GM18909 (cell line): ENCODE data around the gene LRBA.
"Not testable (repeated sequence)": the region's sequence is repeated elsewhere in the genome, so short reads cannot be mapped to it uniquely, and the experiment has no call there.

ENCODE experiments used
- ATAC-seq: cut with Tn5 transposase; IDR thresholded peaks from one replicate; pipeline ENCODE4 v1.9.1; 2021; ENCODE audit warnings: mild to moderate bottlenecking; ENCODE audit not compliant: unreplicated experiment, poor library complexity

Gene LRBA

GRCh38 chr4:150546286-150546685 is 468.8 kb downstream of the LRBA start:
- ATAC-seq: no peak

GRCh38 chr4:150543042-150543441 is 472.0 kb downstream of the LRBA start:
- no peak for ATAC-seq

- ATAC-seq: no peak
Measured at GRCh38 chr4:150541681-150542080, 473.4 kb downstream of the LRBA start.

GRCh38 chr4:150540959-150541360 is 474.1 kb downstream of the LRBA start:
- ATAC-seq: no peak

- no peak for ATAC-seq
Measured at GRCh38 chr4:150540536-150540935, 474.5 kb downstream of the LRBA start.

GRCh38 chr4:150537911-150538310 is 477.2 kb downstream of the LRBA start:
- not testable (repeated sequence) for ATAC-seq

- no peak for ATAC-seq
Measured at GRCh38 chr4:150534818-150535217, 480.3 kb downstream of the LRBA start.

GRCh38 chr4:150533673-150534072 is 481.4 kb downstream of the LRBA start:
- ATAC-seq: no peak

- ATAC-seq: no peak
Measured at GRCh38 chr4:150525321-150525868, 489.7 kb downstream of the LRBA start.

- ATAC-seq: no peak
Measured at GRCh38 chr4:150518559-150518958, 496.5 kb downstream of the LRBA start.

- ATAC-seq: no peak
Measured at GRCh38 chr4:150515135-150515534, 499.9 kb downstream of the LRBA start.

GRCh38 chr4:150514709-150515108 is 500.4 kb downstream of the LRBA start:
- ATAC-seq: no peak

GRCh38 chr4:150510176-150510865 is 504.8 kb downstream of the LRBA start:
- no peak for ATAC-seq

- ATAC-seq: not testable (repeated sequence)
Measured at GRCh38 chr4:150507656-150508055, 507.4 kb downstream of the LRBA start.

GRCh38 chr4:150501983-150502382 is 513.1 kb downstream of the LRBA start:
- ATAC-seq: no peak

GRCh38 chr4:150501009-150501727 is 513.9 kb downstream of the LRBA start:
- ATAC-seq: no peak

GRCh38 chr4:150497612-150498011 is 517.5 kb downstream of the LRBA start:
- no peak for ATAC-seq

GRCh38 chr4:150495550-150495949 is 519.5 kb downstream of the LRBA start:
- ATAC-seq: no peak

GRCh38 chr4:150493851-150494250 is 521.2 kb downstream of the LRBA start:
- ATAC-seq: no peak

- no peak for ATAC-seq
Measured at GRCh38 chr4:150491132-150492049, 523.7 kb downstream of the LRBA start.

- no peak for ATAC-seq
Measured at GRCh38 chr4:150482581-150482980, 532.5 kb downstream of the LRBA start.
